Tibial nerve (tissue), 4 donors: ENCODE results near the gene PLPPR1. TPM values are rescaled to one million over a fixed set of nuclear protein-coding genes. Genes with fewer than 3 reads are reported as not detected.

Source experiments
- DNase-seq, 2 donors: peaks; one replicate each; pipeline ENCODE4 v3.0.0-alpha.2; 2019; ENCODE audit warnings: low spot score in 2 of 2
- H3K27ac ChIP-seq, 4 donors: fragments of 200-600 bp; sonication (generic) in 3 of 4; one replicate each; pipeline ENCODE4 v1.5.1; 2017 to 2019; ENCODE audit warnings: mild to moderate bottlenecking in 1 of 4
- H3K27me3 ChIP-seq, 2 donors: fragments of 200-600 bp; sonication (generic) in 1 of 2; one replicate each; pipeline versions ENCODE4 v1.5.1 to v1.6.0; 2017 to 2019
- H3K36me3 ChIP-seq, 3 donors: fragments of 200-600 bp; sonication (generic); one replicate each; pipeline ENCODE4 v1.5.1; 2018 to 2019
- H3K4me1 ChIP-seq, 4 donors: fragments of 200-600 bp; sonication (generic) in 3 of 4; one replicate each; pipeline ENCODE4 v1.5.1; 2017 to 2019
- H3K4me3 ChIP-seq, 4 donors: fragments of 200-600 bp; sonication (generic) in 3 of 4; one replicate each; pipeline ENCODE4 v1.5.1; 2017 to 2019; ENCODE audit warnings: mild to moderate bottlenecking in 1 of 4, moderate library complexity in 1 of 4
- H3K9me3 ChIP-seq, 4 donors: fragments of 200-600 bp; sonication (generic) in 3 of 4; one replicate each; pipeline ENCODE4 v1.5.1; 2017 to 2019
- EP300 ChIP-seq, 2 donors: sonication (generic); formaldehyde crosslinking; IDR thresholded peaks; one replicate each; pipeline ENCODE4 v1.6.1; 2017; ENCODE audit warnings: antibody characterized with exemption in 2 of 2, mild to moderate bottlenecking in 1 of 2
- POLR2A ChIP-seq, 2 donors: fragments of 450-650 bp; IDR thresholded peaks; one replicate each; pipeline ENCODE4 v1.6.1; 2017; ENCODE audit warnings: antibody characterized with exemption in 2 of 2, mild to moderate bottlenecking in 2 of 2, moderate library complexity in 2 of 2
- WGBS, 2 donors: methylation state at CpG; one replicate each; pipeline ENCODE4 v1.1.5; 2018; 5-methylcytosine and 5-hydroxymethylcytosine counted together
- total RNA-seq, 4 donors: library from RNA; depleted of rRNA; stranded (reverse); fragments of >200 nt; gene quantifications; one replicate each; pipeline ENCODE4 v1.1.0, GENCODE V29; 2016
- TF ChIP-seq, protein P1 (sequence below), 5 experiments: fragments of 200-600 bp in 3 of 5; fragments of 450-650 bp in 2 of 5; sonication (generic) in 3 of 5; IDR thresholded peaks; one replicate each; pipeline ENCODE4 v1.5.1; 2016 to 2019; ENCODE audit warnings: antibody characterized with exemption in 5 of 5, mild to moderate bottlenecking in 3 of 5, moderate library complexity in 2 of 5

PLPPR1 gene
- total RNA-seq, 4 donors from 2014 or later, result 0.30 to 7.6 (median 2.5) TPM

DNA sequence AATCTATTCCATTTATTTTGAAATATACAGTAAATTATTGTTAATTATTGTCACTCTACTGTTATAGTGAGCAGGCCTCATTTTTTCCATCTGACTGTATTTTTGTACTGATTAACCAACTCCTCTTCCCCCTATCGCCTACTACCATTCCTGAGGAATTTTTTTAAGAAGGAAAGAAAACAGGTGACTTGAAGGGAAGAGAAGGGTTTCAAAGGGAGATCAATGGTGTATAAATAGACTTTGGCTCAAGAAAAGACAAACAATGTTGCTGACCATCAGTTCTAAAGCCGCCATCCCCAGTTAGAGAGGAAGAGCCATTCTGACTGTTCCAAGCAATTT, 286.6 kb downstream of the PLPPR1 start:
- H3K4me3 ChIP-seq, result no peak overlapping the region
- no peak overlapping the region for H3K27ac ChIP-seq
- no peaks in the 10 kb centered on the region for H3K9me3 ChIP-seq
- H3K36me3 ChIP-seq, result no peaks in the 10 kb centered on the region
- TF ChIP-seq, protein P1, sequence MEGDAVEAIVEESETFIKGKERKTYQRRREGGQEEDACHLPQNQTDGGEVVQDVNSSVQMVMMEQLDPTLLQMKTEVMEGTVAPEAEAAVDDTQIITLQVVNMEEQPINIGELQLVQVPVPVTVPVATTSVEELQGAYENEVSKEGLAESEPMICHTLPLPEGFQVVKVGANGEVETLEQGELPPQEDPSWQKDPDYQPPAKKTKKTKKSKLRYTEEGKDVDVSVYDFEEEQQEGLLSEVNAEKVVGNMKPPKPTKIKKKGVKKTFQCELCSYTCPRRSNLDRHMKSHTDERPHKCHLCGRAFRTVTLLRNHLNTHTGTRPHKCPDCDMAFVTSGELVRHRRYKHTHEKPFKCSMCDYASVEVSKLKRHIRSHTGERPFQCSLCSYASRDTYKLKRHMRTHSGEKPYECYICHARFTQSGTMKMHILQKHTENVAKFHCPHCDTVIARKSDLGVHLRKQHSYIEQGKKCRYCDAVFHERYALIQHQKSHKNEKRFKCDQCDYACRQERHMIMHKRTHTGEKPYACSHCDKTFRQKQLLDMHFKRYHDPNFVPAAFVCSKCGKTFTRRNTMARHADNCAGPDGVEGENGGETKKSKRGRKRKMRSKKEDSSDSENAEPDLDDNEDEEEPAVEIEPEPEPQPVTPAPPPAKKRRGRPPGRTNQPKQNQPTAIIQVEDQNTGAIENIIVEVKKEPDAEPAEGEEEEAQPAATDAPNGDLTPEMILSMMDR (IDR thresholded peaks at IDR 0.05), result no peak
- no peak for TF ChIP-seq POLR2A (IDR thresholded peaks at IDR 0.05)
- no peak for TF ChIP-seq EP300 (IDR thresholded peaks at IDR 0.05)
- WGBS, 2 donors, result 79 to 84% methylated on average over 2 of the region's 2 CpGs
- no peak for DNase-seq
- H3K27me3 ChIP-seq, result no peaks in the 10 kb centered on the region
- H3K4me1 ChIP-seq, result no peaks in the 10 kb centered on the region

DNA sequence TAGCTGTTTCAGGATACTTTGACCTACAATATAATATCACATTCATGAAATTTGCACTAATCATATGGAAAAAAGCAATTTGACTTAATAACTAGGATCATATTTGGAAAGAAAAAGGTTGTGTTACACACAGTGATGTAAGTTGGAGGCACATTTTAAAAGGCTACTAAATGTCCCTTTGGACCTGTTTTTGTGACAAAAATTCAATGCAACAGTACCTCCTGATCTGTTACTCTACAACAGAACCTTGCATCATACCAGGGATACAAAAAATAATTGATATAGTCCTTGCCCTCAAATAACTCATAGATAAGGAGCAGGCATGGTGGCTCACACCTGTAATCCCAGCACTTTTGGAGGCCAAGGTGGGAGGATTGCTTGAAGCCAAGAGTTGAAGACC, 289.2 kb downstream of the PLPPR1 start:
- Histone ChIP-seq H3K4me1 (no peaks in the 10 kb centered on the region), H3K27me3 (no peaks in the 10 kb centered on the region), H3K4me3 (no peak overlapping the region), H3K9me3 (no peaks in the 10 kb centered on the region), H3K36me3 (no peaks in the 10 kb centered on the region), H3K27ac (no peak overlapping the region)
- TF ChIP-seq POLR2A (IDR thresholded peaks at IDR 0.05) (no peak), EP300 (IDR thresholded peaks at IDR 0.05) (no peak)
- TF ChIP-seq, protein P1 (IDR thresholded peaks at IDR 0.05), result no peak
- no peak for DNase-seq

DNA sequence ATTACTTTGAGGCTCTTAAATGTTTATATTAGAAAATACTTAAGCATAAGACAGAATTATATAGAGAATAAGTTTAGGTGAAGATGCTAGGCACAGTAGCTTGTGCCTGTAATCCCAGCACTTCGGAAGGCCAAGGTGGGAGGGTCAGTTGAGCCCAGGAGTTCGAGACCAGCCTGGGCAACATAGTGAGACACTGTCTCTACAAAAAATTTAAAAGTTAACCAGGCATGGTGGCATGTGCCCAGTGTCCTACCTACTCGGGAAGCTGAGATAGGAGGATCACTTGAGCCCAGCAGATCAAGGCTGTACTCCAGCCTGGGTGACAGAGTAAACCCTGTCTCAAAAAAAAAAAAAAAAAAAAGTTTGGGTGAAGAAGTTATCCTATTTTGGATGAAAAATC, 294.6 kb downstream of the PLPPR1 start:
- TF ChIP-seq EP300 (IDR thresholded peaks at IDR 0.05), result no peak
- TF ChIP-seq, protein P1 (IDR thresholded peaks at IDR 0.05), result no peak
- no peak for TF ChIP-seq POLR2A (IDR thresholded peaks at IDR 0.05)
- Histone ChIP-seq H3K36me3 (no peaks in the 10 kb centered on the region), H3K9me3 (no peaks in the 10 kb centered on the region), H3K4me3 (no peak overlapping the region), H3K27ac (no peak overlapping the region), H3K27me3 (no peaks in the 10 kb centered on the region), H3K4me1 (no peaks in the 10 kb centered on the region)
- 88 to 94% methylated on average over 3 of the region's 3 CpGs for WGBS, 2 donors
- DNase-seq, result no peak

DNA sequence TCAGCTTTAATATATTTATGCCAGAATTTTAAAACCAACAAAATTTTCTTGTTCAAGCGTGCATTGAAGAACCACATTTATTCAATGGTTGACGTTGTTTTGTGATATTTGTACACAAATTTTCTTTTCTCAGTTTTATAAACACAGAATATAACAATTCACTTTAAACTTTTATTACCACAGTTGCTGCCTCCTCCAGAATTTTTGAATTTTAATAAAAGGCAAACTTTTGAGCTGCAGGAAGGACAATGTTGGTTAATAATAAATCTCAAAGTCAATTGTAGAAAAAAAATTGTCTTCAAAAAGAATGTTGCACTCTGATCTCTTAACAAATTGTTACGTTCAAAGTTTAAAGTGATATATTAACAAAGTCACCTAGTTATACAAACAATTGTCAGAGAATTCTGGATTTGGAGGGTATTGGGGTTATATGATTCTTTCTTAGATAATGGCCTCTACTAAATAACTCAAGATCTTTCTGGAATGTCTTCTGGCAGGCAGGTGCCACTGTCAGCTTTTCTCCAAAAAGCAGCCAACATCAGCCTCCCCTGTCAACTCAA, 295.8 kb downstream of the PLPPR1 start:
- no peaks in the 10 kb centered on the region for H3K27me3 ChIP-seq
- TF ChIP-seq, protein P1 (IDR thresholded peaks at IDR 0.05), result no peak
- TF ChIP-seq EP300 (IDR thresholded peaks at IDR 0.05), result no peak
- TF ChIP-seq POLR2A (IDR thresholded peaks at IDR 0.05), result no peak

DNA sequence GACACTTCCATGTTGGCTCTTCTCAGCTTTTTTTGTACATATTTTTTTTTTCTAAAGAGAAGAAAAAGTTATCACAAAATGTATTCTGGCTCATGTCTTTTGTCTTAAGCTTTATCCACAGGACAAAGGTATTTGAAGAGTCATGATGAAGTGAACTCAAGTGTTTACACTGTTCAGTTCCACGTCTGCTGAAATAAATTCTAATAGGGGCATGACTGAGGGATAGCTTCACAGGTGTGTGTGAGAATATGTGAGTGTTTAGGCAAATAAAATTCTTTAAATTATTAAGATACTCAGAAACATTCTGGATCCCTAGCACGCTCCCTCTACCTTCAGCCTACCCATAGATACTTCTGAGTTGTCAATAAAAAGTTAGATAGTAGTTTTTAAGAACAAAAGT, 296.5 kb downstream of the PLPPR1 start:
- Histone ChIP-seq H3K36me3 (no peaks in the 10 kb centered on the region), H3K4me1 (no peaks in the 10 kb centered on the region), H3K27ac (no peak overlapping the region), H3K27me3 (no peaks in the 10 kb centered on the region), H3K4me3 (no peak overlapping the region), H3K9me3 (no peaks in the 10 kb centered on the region)
- DNase-seq, result no peak
- WGBS, 2 donors, result 74 to 85% methylated on average over 2 of the region's 2 CpGs
- TF ChIP-seq, protein P1 (IDR thresholded peaks at IDR 0.05), result no peak
- TF ChIP-seq POLR2A (IDR thresholded peaks at IDR 0.05), result no peak
- no peak for TF ChIP-seq EP300 (IDR thresholded peaks at IDR 0.05)

More for the DNA sequence above, 295.8 kb downstream of the PLPPR1 start:
- Histone ChIP-seq H3K27ac (no peak overlapping the region), H3K4me3 (no peak overlapping the region), H3K4me1 (no peaks in the 10 kb centered on the region), H3K36me3 (no peaks in the 10 kb centered on the region), H3K9me3 (no peaks in the 10 kb centered on the region)
- no peak for DNase-seq
- WGBS, 2 donors, result 77% methylated on average over 3 of the region's 3 CpGs
